Measurements from ENCODE around the gene RASSF8. TPM values are rescaled to one million over a fixed set of nuclear protein-coding genes. Genes with fewer than 3 reads are reported as not detected.

The RASSF8 gene
- total RNA-seq, 2 experiments from 2014 or later: not detected

- Histone ChIP-seq H4K20me1 (ENCODE audit: insufficient read depth, low read length) (no peaks in the 10 kb centered on the region), H3K4me3 (ENCODE audit: low read depth, low read length, poor library complexity, severe bottlenecking) (no peak overlapping the region), H3K4me1 (ENCODE audit: insufficient read depth, low read length, poor library complexity, severe bottlenecking) (no peaks in the 10 kb centered on the region), H3K27ac (ENCODE audit: low read depth, low read length, poor library complexity, severe bottlenecking) (no peak overlapping the region), H3K9me2 (ENCODE audit: insufficient read depth, low read length) (no peaks in the 10 kb centered on the region), H3K79me2 (ENCODE audit: insufficient read depth, low read depth, low read length) (no peaks in the 10 kb centered on the region), H3K36me3 (ENCODE audit: insufficient read depth, low read length) (no peaks in the 10 kb centered on the region), H3K9me3 (ENCODE audit: low read length) (no peaks in the 10 kb centered on the region), H2AFZ (ENCODE audit: low read length) (no peak overlapping the region), H3K4me2 (ENCODE audit: low read length) (no peak overlapping the region)
- ChIA-PET POLR2A (no interaction called here), CTCF (ENCODE audit: unreplicated experiment) (no interaction called here)
- DNase-seq (ENCODE audit: low spot score): no peak
- BruUV-seq (replicated peaks): no TSS peak
- TF ChIP-seq EZH2phosphoT487 (IDR thresholded peaks at IDR 0.05; ENCODE audit: borderline replicate concordance, low read depth, low read length): no peak
- TF ChIP-seq, protein P1, sequence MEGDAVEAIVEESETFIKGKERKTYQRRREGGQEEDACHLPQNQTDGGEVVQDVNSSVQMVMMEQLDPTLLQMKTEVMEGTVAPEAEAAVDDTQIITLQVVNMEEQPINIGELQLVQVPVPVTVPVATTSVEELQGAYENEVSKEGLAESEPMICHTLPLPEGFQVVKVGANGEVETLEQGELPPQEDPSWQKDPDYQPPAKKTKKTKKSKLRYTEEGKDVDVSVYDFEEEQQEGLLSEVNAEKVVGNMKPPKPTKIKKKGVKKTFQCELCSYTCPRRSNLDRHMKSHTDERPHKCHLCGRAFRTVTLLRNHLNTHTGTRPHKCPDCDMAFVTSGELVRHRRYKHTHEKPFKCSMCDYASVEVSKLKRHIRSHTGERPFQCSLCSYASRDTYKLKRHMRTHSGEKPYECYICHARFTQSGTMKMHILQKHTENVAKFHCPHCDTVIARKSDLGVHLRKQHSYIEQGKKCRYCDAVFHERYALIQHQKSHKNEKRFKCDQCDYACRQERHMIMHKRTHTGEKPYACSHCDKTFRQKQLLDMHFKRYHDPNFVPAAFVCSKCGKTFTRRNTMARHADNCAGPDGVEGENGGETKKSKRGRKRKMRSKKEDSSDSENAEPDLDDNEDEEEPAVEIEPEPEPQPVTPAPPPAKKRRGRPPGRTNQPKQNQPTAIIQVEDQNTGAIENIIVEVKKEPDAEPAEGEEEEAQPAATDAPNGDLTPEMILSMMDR (conservative IDR thresholded peaks at IDR 0.05; ENCODE audit: low read length): no peak
- intact Hi-C loops (cut with micrococcal nuclease; ENCODE audit: unreplicated experiment): no loop called here
These were observed 44.6 kb downstream of the RASSF8 start for GRCh38 chr12:26003065-26003464.

GRCh38 chr12:26007566-26007965 is 49.1 kb downstream of the RASSF8 start:
- H3K79me2 ChIP-seq (ENCODE audit: insufficient read depth, low read depth, low read length): no peaks in the 10 kb centered on the region
- H3K9me2 ChIP-seq (ENCODE audit: insufficient read depth, low read length): no peaks in the 10 kb centered on the region
- no TSS peak for BruUV-seq (replicated peaks)
- TF ChIP-seq, protein P1 (conservative IDR thresholded peaks at IDR 0.05; ENCODE audit: low read length): no peak
- no peak for TF ChIP-seq EZH2phosphoT487 (IDR thresholded peaks at IDR 0.05; ENCODE audit: borderline replicate concordance, low read depth, low read length)
- H3K36me3 ChIP-seq (ENCODE audit: insufficient read depth, low read length): no peaks in the 10 kb centered on the region
- no peak overlapping the region for H3K4me3 ChIP-seq (ENCODE audit: low read depth, low read length, poor library complexity, severe bottlenecking)
- intact Hi-C loops (cut with micrococcal nuclease; ENCODE audit: unreplicated experiment): no loop called here
- H3K27ac ChIP-seq (ENCODE audit: low read depth, low read length, poor library complexity, severe bottlenecking): no peak overlapping the region
- H3K9me3 ChIP-seq (ENCODE audit: low read length): no peaks in the 10 kb centered on the region
- ChIA-PET POLR2A (no interaction called here), CTCF (ENCODE audit: unreplicated experiment) (no interaction called here)
- no peaks in the 10 kb centered on the region for H3K4me1 ChIP-seq (ENCODE audit: insufficient read depth, low read length, poor library complexity, severe bottlenecking)
- H2AFZ ChIP-seq (ENCODE audit: low read length): no peak overlapping the region
- no peak for DNase-seq (ENCODE audit: low spot score)
- no peaks in the 10 kb centered on the region for H4K20me1 ChIP-seq (ENCODE audit: insufficient read depth, low read length)
- H3K4me2 ChIP-seq (ENCODE audit: low read length): no peak overlapping the region

GRCh38 chr12:26009593-26009992 is 51.1 kb downstream of the RASSF8 start:
- no peak overlapping the region for H2AFZ ChIP-seq (ENCODE audit: low read length)
- DNase-seq (ENCODE audit: low spot score): no peak
- H3K79me2 ChIP-seq (ENCODE audit: insufficient read depth, low read depth, low read length): no peaks in the 10 kb centered on the region
- no peaks in the 10 kb centered on the region for H3K36me3 ChIP-seq (ENCODE audit: insufficient read depth, low read length)
- intact Hi-C loops (cut with micrococcal nuclease; ENCODE audit: unreplicated experiment): no loop called here
- H3K4me2 ChIP-seq (ENCODE audit: low read length): no peak overlapping the region
- POLR2A ChIA-PET: no interaction called here
- H3K4me3 ChIP-seq (ENCODE audit: low read depth, low read length, poor library complexity, severe bottlenecking): no peak overlapping the region
- no peak for TF ChIP-seq EZH2phosphoT487 (IDR thresholded peaks at IDR 0.05; ENCODE audit: borderline replicate concordance, low read depth, low read length)
- TF ChIP-seq, protein P1 (conservative IDR thresholded peaks at IDR 0.05; ENCODE audit: low read length): no peak
- no peaks in the 10 kb centered on the region for H3K9me2 ChIP-seq (ENCODE audit: insufficient read depth, low read length)
- no peak overlapping the region for H3K27ac ChIP-seq (ENCODE audit: low read depth, low read length, poor library complexity, severe bottlenecking)
- CTCF ChIA-PET (ENCODE audit: unreplicated experiment): no interaction called here
- no peaks in the 10 kb centered on the region for H3K4me1 ChIP-seq (ENCODE audit: insufficient read depth, low read length, poor library complexity, severe bottlenecking)
- no peaks in the 10 kb centered on the region for H4K20me1 ChIP-seq (ENCODE audit: insufficient read depth, low read length)
- H3K9me3 ChIP-seq (ENCODE audit: low read length): no peaks in the 10 kb centered on the region
- no TSS peak for BruUV-seq (replicated peaks)

Measured in OCI-LY7 (cell line).